SJSA1 (cell line): ENCODE results near the gene FLRT1. TPM values are rescaled to one million over a fixed set of nuclear protein-coding genes. Genes with fewer than 3 reads are reported as not detected.

Experiments used
- DNase-seq, 2 experiments: peaks; one replicate each; pipeline ENCODE4 v3.0.0-alpha.2; 2015 to 2020; ENCODE audit warnings: low spot score in 2 of 2, low read depth in 1 of 2
- H3K27ac ChIP-seq: fragments of 250-450 bp; sonication (Bioruptor Pico); 2 replicates; pipeline ENCODE4 v1.5.1; 2020; ENCODE audit warnings: mild to moderate bottlenecking, moderate library complexity
- H3K27me3 ChIP-seq: fragments of 250-450 bp; sonication (Bioruptor Pico); replicated peaks from 2 replicates; pipeline ENCODE4 v1.5.1; 2020; ENCODE audit warnings: mild to moderate bottlenecking, moderate library complexity
- H3K36me3 ChIP-seq: fragments of 250-450 bp; sonication (Bioruptor Pico); 2 replicates; pipeline ENCODE4 v1.5.1; 2020; ENCODE audit warnings: mild to moderate bottlenecking
- H3K4me1 ChIP-seq: fragments of 250-450 bp; sonication (Bioruptor Pico); replicated peaks from 2 replicates; pipeline ENCODE4 v1.6.1; 2021; ENCODE audit warnings: mild to moderate bottlenecking
- H3K4me3 ChIP-seq: fragments of 250-450 bp; sonication (Bioruptor Pico); 2 replicates; pipeline ENCODE4 v1.5.1; 2020; ENCODE audit warnings: mild to moderate bottlenecking
- H3K9me3 ChIP-seq: fragments of 250-450 bp; sonication (Bioruptor Pico); replicated peaks from 2 replicates; pipeline ENCODE4 v1.5.1; 2020; ENCODE audit warnings: mild to moderate bottlenecking
- total RNA-seq: library from RNA; depleted of rRNA; stranded (reverse); fragments of >200 nt; shearing (Covaris generic); gene quantifications from 2 replicates; pipeline ENCODE4 v1.2.3, GENCODE V29; 2014

FLRT1 gene
- total RNA-seq, 1 experiment from 2014 or later, result 0.18 TPM

DNA sequence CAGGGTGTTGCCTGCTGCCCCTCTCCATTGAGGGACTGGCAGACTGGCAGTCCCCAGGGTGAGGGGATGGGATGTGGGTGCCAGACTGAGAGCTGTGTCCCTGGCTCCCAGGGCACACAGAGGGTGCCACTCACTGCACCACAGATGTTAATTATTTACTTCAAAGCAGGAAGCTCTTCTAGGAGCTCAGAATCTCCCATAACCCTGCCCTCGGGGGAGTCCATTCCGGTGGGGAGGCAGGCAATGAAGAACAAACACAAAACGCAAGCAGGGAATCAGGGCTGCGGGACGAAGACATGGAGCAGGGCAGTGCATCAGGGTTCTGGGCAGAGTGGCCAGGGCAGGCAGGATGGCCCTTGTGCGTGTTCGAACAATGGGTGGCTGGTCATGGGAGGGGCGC lies 24.4 kb upstream of the FLRT1 start:
- no peak overlapping the region for H3K27ac ChIP-seq
- H3K27me3 ChIP-seq, result no peaks in the 10 kb centered on the region
- peaks cover 12% of the 10 kb centered on the region for H3K4me1 ChIP-seq
- DNase-seq, result no peak
- H3K9me3 ChIP-seq, result no peaks in the 10 kb centered on the region
- H3K36me3 ChIP-seq, result no peaks in the 10 kb centered on the region
- H3K4me3 ChIP-seq, result no peak overlapping the region

DNA sequence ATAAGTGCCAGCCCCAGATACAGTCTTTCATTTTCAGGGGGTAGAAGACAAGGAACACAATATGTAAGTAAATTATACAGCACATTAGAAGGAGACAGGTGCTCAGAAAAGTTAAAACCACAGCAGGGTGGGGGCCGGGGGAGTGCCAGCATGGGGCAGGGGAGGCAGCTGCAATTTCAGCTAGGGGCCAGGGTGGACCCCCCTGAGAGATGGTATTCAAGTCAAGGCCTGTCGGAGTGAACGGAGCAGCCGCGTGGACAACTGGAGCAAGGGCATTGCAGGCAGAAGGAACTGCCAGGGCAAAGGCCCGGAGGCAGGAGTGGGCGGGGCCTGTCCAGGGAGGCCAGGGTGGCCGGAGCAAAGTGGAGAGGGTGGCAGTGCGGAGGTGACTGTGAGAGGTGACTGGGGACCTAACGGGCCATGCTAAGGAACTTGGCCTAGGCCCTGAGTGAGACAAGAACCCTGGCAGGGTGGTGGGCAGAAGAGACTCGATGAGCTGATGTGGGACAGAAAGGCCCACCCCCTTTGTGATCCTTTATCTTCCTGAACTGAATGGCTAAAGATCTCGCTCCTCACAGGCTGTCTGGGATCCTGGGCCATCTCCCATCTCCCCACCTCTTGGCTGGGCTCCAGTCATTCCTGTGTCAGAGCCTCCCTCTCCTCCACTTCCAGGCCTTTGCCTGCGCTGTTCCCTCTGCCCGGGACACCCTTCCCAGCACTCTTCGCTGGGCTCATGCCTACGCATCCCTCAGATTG lies 22.4 kb upstream of the FLRT1 start:
- H3K27ac ChIP-seq, result no peak overlapping the region
- H3K9me3 ChIP-seq, result no peaks in the 10 kb centered on the region
- H3K4me3 ChIP-seq, result no peak overlapping the region
- DNase-seq, result no peak
- H3K4me1 ChIP-seq, result no peaks in the 10 kb centered on the region
- H3K27me3 ChIP-seq, result no peaks in the 10 kb centered on the region
- H3K36me3 ChIP-seq, result no peaks in the 10 kb centered on the region

DNA sequence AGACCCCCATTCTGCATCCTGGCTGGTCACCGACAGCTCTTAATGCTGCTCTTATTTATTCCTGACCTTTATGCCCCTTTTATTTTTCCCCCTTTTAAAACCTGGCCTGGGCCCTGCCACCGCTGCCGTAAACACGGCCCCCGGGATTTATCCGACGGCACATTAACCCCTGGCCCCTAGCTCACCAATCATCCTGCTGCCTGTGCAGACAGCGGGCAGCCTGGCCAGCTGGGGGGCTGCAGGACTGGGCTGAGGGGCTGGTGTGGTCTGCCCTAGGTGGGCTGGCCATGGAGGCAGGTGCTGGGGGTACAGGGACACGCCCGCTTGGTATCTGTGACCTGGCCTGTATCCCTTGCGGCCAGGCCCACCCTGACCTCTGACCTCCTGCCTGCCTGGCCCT lies 21.4 kb upstream of the FLRT1 start:
- no peaks in the 10 kb centered on the region for H3K27me3 ChIP-seq
- no peaks in the 10 kb centered on the region for H3K9me3 ChIP-seq
- DNase-seq, result no peak
- no peaks in the 10 kb centered on the region for H3K36me3 ChIP-seq
- H3K4me3 ChIP-seq, result no peak overlapping the region
- no peak overlapping the region for H3K27ac ChIP-seq
- H3K4me1 ChIP-seq, result no peaks in the 10 kb centered on the region

DNA sequence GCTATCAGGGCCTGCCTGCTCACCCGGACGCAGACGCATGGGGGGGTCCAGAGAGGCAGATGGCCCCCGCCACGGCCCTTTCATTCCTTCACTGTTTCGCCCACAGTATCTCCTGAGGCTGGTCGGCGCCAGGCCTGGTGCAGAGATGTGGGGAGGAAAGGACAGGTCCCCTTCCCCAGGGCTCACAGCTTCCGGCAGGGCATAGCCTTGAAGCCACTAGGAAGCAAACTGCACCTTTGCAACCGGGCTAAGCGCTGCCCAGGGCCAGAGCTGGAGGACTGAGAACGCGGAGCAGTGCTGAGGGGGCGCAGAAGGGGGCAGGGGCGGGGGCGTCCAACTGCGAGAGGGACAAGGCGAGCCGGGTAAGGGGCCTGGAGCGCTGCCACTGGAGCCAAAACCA lies 20.2 kb upstream of the FLRT1 start:
- H3K36me3 ChIP-seq, result no peaks in the 10 kb centered on the region
- H3K9me3 ChIP-seq, result no peaks in the 10 kb centered on the region
- H3K27me3 ChIP-seq, result no peaks in the 10 kb centered on the region
- no peak overlapping the region for H3K27ac ChIP-seq
- no peak overlapping the region for H3K4me3 ChIP-seq
- H3K4me1 ChIP-seq, result no peaks in the 10 kb centered on the region
- no peak for DNase-seq

DNA sequence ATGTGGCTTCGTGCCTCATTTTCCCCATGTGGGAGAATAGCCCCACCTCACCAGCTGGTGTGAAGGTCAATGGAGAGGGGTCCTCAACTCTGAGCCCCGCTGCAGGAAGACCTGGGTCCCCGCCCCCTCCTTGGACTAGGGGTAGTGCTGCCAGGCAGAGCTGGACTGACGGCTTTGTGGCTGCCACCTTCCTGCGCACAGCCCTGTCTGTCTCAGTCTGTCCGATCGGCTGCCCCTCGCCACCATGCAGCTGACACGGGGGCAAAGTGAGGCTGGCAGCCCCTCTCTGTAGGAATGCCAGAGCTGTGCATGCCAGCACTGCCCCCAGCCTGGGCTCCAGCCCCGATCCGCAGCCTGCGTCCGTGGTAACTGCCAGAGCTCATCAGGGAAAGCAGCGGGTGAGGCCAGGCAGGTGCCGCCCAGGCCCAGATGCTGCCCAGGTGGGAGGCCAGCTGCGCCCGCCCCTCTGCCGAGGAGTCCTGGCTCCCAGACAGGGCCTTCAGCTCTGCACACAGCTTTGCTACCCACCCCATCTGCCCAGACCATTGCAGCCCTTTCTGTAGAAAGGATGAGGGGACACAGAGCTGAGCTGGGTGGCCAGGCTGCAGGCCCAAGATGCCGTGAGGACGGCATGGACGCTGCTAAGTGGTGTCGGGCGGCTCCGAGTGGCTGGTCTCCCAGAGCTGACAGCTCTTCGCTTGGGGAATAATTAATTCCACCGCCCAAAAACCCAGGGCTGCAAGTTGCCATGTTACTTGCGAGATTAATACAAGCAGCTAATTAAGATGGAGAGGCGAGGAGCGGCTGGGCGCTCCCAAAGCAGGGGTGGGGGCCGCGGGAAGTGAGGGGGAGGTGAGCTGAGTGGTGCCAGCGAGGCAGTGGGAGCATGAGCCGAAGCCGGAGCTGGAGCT lies 19.5 kb upstream of the FLRT1 start:
- Histone ChIP-seq H3K27me3 (no peaks in the 10 kb centered on the region), H3K4me1 (no peaks in the 10 kb centered on the region), H3K4me3 (no peak overlapping the region), H3K9me3 (no peaks in the 10 kb centered on the region), H3K36me3 (no peaks in the 10 kb centered on the region), H3K27ac (no peak overlapping the region)
- no peak for DNase-seq

DNA sequence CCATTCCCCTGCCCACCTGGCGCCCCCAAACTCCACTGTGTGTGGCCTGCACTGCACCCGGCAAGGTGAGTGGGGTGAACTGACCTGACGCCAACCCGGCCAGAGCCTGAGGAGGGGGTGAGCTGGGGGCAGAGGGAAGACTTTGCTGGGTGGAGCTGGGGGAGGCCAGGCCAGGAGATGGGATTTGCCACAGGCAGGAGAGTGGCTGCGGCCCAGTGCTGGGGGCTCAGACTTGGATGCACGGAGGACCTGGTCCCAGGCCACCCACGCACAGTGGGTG lies 17.8 kb upstream of the FLRT1 start:
- no peak overlapping the region for H3K27ac ChIP-seq
- DNase-seq, result no peak
- no peaks in the 10 kb centered on the region for H3K9me3 ChIP-seq
- H3K4me3 ChIP-seq, result no peak overlapping the region
- H3K27me3 ChIP-seq, result no peaks in the 10 kb centered on the region
- H3K4me1 ChIP-seq, result no peaks in the 10 kb centered on the region
- no peaks in the 10 kb centered on the region for H3K36me3 ChIP-seq

DNA sequence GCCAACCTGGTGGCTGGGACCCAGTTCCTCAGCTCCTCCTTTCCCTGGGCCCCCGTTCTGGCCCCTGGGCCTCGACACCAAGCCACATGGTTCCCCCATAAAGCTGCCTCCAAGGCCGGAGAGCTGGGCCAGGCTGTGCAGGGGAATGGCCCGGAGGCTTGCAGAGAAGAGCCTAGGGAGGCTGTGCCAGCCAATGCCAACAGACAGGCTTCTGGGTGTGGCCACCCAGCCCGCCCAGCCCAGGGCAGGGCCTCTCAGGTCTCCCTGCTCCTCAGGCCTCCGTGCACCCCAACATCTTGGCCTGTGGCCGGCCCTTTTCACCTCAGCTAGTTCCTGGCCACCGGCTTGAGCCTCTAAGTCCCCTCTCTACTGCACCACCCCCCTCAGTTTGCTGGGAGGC lies 17.4 kb upstream of the FLRT1 start:
- Histone ChIP-seq H3K4me1 (no peaks in the 10 kb centered on the region), H3K36me3 (no peaks in the 10 kb centered on the region)

DNA sequence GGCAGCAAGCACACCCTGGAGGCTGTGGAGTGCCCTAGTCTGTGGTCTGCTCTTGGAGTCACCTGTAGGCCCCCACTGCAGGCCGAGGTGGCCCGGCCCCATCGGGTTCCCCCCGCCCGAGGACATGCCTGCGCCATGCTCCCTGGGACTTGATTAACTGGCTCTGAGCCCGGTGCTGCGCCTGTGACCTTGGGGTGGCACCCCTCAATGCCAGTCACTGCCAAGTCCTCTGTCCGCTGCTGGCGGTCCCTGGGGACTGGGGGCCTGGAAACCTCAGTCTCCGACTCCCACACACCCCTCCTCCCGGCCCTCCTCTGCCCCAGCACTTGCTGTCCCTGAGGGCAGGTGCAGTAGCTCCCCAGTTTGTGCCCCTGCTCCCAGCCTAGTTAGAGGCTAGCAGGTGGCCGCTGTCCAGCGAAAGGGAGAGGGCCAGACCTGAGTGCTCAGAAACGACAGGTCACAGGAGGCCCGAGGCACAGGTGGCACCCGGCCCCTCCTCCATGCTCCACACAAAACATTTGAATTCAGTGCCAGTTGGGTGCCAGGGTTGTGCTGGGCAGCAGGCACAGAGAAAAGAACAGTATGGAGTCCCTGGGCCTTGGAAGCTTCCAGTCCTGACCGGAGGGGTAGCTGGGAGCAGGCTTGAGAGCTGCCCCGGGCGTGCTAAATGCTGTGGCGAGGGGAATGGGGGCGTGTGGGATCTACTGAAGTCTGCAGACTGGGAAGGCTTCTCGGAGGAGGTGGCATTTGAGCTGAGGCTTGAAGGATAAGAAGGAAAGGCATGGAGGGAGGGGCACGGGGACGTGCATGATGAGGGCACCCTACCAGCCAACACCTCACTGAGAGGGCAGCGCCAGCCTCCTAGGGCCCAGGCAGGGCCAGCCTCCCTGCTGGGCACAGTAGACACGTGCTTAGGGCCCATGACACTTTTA lies 16.4 kb upstream of the FLRT1 start:
- Histone ChIP-seq H3K27ac (no peak overlapping the region), H3K4me1 (no peaks in the 10 kb centered on the region), H3K9me3 (no peaks in the 10 kb centered on the region), H3K4me3 (no peak overlapping the region), H3K36me3 (no peaks in the 10 kb centered on the region), H3K27me3 (no peaks in the 10 kb centered on the region)
- no peak for DNase-seq

More for the DNA sequence above, 17.4 kb upstream of the FLRT1 start:
- Histone ChIP-seq H3K27me3 (no peaks in the 10 kb centered on the region), H3K9me3 (no peaks in the 10 kb centered on the region), H3K27ac (no peak overlapping the region), H3K4me3 (no peak overlapping the region)
- DNase-seq, result no peak

DNA sequence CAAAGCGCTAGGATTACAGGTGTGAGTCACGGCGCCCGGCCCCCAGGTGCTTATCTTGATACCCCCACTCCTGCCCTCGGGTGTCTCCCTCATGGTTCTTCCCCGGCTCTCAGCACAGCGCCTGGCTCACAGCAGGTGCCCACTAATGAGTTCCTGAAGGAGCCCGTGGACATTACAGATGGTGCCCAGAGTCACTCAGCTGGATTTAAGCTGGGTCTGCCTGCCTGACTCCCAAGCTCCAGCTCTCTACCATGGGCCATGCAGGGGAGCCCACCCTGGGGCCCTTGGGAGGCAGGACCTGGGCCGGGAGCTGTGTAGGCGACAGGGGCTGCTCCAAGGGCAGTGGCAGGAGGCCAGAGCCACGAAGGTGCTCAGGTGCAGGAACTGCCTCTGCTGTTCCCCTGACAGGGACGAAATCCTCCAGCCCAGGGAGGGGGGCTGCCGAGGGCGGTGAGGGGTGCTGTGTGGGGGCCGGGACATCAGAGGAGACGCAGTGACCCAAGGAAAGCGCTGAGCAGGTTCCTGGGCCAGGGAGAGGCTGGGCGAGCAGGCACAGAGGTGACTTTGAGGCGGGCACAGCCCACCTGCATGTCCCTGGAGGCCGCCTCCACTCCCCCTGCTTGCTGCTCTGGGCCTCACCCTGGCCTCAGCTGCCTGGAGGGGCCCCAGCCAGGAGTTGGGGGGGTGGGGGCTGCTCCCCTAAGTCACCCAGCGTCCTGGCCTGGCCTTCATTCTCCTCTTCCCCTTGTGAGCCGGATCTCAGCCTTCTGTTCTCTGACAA lies 14.6 kb upstream of the FLRT1 start:
- H3K27me3 ChIP-seq, result no peaks in the 10 kb centered on the region
- no peak overlapping the region for H3K4me3 ChIP-seq
- no peak for DNase-seq
- no peaks in the 10 kb centered on the region for H3K9me3 ChIP-seq
- H3K36me3 ChIP-seq, result no peaks in the 10 kb centered on the region
- no peak overlapping the region for H3K27ac ChIP-seq
- no peaks in the 10 kb centered on the region for H3K4me1 ChIP-seq

DNA sequence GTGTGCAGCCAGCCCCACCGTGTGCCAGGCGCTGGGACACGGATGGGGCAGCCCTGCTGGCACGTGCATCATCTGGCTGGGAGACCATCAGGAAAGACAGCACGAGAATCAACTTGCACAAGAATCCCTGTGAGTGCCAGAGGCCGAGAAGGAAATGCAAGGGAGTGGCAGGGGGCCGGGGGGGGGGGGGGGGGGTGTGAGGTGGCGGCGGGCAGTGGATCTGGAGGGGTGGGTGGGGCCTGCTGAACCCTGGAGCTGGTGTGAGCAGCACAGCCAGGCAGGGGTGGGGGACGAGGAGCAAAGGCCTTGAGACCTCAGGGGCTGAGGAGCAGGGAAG lies 14.0 kb upstream of the FLRT1 start:
- Histone ChIP-seq H3K27ac (no peak overlapping the region), H3K27me3 (no peaks in the 10 kb centered on the region), H3K9me3 (no peaks in the 10 kb centered on the region), H3K4me1 (no peaks in the 10 kb centered on the region), H3K36me3 (no peaks in the 10 kb centered on the region), H3K4me3 (no peak overlapping the region)
- DNase-seq, result no peak

DNA sequence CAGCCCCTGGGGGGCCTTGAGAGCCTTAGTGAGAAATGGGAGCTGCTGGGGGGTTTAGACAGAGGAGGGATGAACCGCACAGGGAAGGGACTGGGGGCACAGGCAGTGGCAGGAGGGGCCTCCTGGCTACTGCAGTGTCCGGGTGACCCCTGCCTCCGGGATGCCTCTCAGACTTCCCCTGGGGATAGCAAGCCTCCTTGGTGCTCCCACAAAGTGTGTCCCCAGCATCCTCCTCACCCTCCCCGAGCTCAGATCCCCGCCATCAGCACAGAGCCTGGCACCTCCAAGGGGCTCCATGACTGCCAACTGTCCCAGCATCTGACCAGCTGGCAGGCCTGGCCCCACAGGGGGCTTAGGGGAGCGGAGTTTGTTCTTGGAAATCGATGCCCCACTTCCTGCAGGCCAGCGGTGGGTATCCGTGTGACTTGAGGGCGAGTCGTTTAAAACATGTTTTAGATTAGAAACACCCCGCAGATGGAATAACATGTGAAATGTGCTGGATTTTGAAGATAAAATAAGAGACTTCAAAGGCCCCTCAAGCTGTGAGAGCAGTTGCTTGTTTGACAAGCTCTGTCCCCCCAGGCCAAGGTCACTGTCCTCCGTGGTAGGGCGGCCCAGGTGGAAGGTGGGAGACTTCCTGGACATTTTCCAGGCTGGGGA lies 13.5 kb upstream of the FLRT1 start:
- H3K27me3 ChIP-seq, result no peaks in the 10 kb centered on the region
- no peak for DNase-seq
- no peaks in the 10 kb centered on the region for H3K4me1 ChIP-seq
- H3K27ac ChIP-seq, result no peak overlapping the region
- H3K9me3 ChIP-seq, result no peaks in the 10 kb centered on the region
- no peak overlapping the region for H3K4me3 ChIP-seq
- no peaks in the 10 kb centered on the region for H3K36me3 ChIP-seq

DNA sequence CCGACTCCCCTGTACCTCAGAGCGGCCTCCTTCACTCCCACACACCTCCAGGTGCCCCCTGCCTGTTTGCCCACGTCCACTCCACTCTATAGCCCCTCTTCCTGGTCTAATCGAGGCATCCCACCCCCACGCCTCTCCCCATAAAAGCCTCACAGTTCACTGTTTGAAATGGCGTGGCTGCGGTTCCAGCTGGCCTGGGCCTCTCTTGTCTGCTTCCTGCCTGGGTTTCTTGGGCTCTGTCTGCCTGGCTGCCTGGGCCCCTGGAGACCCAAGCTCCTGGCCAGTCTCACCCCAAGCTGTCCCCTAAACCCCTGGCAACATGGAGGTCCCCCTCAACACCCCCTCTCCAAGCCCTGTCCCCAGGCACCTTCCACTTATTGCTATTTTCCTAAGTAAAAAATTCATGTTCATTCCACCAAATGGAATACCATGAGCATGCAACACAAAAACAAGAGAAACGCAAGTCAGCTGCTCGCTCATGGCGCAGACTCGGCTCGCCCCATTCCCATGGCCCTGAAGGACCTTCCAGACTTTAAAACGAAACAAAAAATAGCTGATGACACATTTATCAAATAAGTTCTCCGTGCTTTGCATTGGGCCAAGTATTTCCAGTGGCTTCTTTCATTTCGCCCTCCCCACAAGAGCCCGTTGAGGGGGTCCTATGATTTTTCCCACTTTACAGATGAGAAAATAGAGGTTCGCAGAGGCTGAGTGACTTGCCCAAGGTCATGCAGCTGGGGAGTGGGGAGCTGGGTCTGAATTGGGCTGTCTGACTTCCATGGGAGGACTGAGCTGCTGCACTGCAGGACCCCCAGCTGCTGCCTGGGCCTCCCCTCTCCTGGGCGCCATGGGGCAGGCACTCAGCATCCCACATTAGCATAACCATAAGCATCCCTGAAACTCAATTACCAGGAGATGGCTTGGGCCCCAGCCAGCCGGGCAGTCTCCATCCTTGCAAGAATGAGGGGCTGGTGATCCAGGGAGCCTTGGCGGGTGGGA lies 11.7 kb upstream of the FLRT1 start:
- Histone ChIP-seq H3K27me3 (no peaks in the 10 kb centered on the region), H3K36me3 (no peaks in the 10 kb centered on the region), H3K4me3 (no peak overlapping the region), H3K9me3 (no peaks in the 10 kb centered on the region), H3K4me1 (no peaks in the 10 kb centered on the region; the same call in 1 of the 2 replicates), H3K27ac (no peak overlapping the region)
- no peak for DNase-seq
